Glutamatergic neuron (in vitro differentiated cells): ENCODE measurements around the gene SDS. TPM values are rescaled to one million over a fixed set of nuclear protein-coding genes. Genes with fewer than 3 reads are reported as not detected.

Source experiments
- DNase-seq: peaks from one replicate; pipeline ENCODE4 v3.0.0; 2022
- H3K27ac Mint-ChIP-seq: one replicate; pipeline ENCODE4 v1.8.0; 2020; ENCODE audit warnings: mild to moderate bottlenecking, mixed read lengths, inconsistent platforms; ENCODE audit not compliant: unreplicated experiment
- H3K27me3 Mint-ChIP-seq: one replicate; pipeline ENCODE4 v1.8.0; 2020; ENCODE audit warnings: mild to moderate bottlenecking, moderate library complexity, mixed read lengths, inconsistent platforms; ENCODE audit not compliant: unreplicated experiment
- H3K36me3 Mint-ChIP-seq: one replicate; pipeline ENCODE4 v1.8.0; 2020; ENCODE audit warnings: mild to moderate bottlenecking, mixed read lengths, inconsistent platforms; ENCODE audit not compliant: unreplicated experiment
- H3K4me1 Mint-ChIP-seq: one replicate; pipeline ENCODE4 v1.8.0; 2020; ENCODE audit warnings: mild to moderate bottlenecking, low read depth, mixed read lengths, inconsistent platforms; ENCODE audit not compliant: unreplicated experiment
- H3K4me3 Mint-ChIP-seq: one replicate; pipeline ENCODE4 v1.8.0; 2020; ENCODE audit warnings: mild to moderate bottlenecking, mixed read lengths, inconsistent platforms; ENCODE audit not compliant: unreplicated experiment
- H3K9me3 Mint-ChIP-seq: one replicate; pipeline ENCODE4 v1.8.0; 2020; ENCODE audit warnings: mild to moderate bottlenecking, moderate library complexity, mixed read lengths, inconsistent platforms; ENCODE audit not compliant: unreplicated experiment
- total RNA-seq: library from RNA; stranded (reverse); fragmentation: NEBNext Ultra II Directional; extraction: Animal tissue kit (Norgen Biotek cat#: 25700); gene quantifications from one replicate; pipeline ENCODE4 v1.2.1, GENCODE V29; 2021; ENCODE audit not compliant: unreplicated experiment
- TF ChIP-seq, protein P1 (sequence below): fragments of 200-600 bp; sonication (generic); IDR thresholded peaks from one replicate; pipeline ENCODE4 v1.5.0; 2021; ENCODE audit not compliant: partially characterized antibody, unreplicated experiment

SDS gene
- total RNA-seq, 1 donor from 2014 or later, result not detected

DNA sequence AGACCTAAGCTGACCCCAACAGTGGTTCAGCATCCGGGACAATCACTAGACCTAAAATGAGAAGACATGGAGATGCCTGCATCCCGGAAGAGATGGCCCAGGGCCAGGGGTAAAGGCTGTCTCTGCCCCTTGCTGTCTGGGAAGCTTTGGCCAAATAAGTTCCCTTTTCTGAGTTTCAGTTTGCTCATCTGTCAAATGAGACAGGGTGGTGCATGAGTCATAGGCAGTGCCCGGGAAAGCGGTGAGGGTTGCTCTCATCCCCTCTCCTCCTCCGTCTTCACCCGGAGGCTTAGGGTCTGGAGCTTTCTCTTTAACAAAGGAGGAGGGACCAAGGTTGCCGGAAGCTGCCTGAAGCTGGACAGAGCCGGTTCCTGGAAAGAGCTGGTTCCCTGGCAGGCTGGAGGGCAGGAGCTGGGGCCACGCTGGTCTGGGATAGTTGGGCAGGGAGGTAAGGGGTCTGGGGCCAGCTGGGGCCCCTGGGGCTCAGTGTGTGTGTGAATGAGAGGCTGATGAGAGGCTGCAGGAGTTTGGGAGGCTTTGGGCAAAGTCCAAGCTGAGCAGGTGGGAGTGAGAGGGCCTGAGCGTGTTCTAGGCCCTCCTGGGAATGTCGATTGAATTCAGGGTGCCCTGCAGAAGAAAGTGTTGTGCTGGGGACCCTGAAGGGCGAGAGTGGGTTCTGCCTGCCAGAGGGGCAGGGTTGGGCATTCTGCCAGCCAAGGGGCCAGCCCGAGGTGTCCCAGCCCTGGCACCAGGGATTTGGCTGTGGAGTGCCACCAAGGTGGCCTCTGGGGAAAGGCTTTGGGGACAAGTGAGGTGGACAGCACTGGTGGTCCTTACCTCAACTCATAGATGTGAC, 18.6 kb upstream of the SDS start, which contains the start of gene SDSL:
Gene SDSL (plus strand): TSS at position 351 of the 856 bp plus-strand sequence. CDS start 5,603 bp downstream, outside the sequence.
- H3K27ac Mint-ChIP-seq, result no peak within 1 kb of the TSS
- H3K4me3 Mint-ChIP-seq, result no peak within 1 kb of the TSS
- H3K9me3 Mint-ChIP-seq, result peaks cover 1% of the 10 kb centered on the region
- no peaks in the 10 kb centered on the region for H3K4me1 Mint-ChIP-seq
- H3K36me3 Mint-ChIP-seq, result no peaks in the 10 kb centered on the region
- H3K27me3 Mint-ChIP-seq, result peaks cover 7% of the 10 kb centered on the region
- TF ChIP-seq, protein P1, sequence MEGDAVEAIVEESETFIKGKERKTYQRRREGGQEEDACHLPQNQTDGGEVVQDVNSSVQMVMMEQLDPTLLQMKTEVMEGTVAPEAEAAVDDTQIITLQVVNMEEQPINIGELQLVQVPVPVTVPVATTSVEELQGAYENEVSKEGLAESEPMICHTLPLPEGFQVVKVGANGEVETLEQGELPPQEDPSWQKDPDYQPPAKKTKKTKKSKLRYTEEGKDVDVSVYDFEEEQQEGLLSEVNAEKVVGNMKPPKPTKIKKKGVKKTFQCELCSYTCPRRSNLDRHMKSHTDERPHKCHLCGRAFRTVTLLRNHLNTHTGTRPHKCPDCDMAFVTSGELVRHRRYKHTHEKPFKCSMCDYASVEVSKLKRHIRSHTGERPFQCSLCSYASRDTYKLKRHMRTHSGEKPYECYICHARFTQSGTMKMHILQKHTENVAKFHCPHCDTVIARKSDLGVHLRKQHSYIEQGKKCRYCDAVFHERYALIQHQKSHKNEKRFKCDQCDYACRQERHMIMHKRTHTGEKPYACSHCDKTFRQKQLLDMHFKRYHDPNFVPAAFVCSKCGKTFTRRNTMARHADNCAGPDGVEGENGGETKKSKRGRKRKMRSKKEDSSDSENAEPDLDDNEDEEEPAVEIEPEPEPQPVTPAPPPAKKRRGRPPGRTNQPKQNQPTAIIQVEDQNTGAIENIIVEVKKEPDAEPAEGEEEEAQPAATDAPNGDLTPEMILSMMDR, result no peak
- no peak for DNase-seq

DNA sequence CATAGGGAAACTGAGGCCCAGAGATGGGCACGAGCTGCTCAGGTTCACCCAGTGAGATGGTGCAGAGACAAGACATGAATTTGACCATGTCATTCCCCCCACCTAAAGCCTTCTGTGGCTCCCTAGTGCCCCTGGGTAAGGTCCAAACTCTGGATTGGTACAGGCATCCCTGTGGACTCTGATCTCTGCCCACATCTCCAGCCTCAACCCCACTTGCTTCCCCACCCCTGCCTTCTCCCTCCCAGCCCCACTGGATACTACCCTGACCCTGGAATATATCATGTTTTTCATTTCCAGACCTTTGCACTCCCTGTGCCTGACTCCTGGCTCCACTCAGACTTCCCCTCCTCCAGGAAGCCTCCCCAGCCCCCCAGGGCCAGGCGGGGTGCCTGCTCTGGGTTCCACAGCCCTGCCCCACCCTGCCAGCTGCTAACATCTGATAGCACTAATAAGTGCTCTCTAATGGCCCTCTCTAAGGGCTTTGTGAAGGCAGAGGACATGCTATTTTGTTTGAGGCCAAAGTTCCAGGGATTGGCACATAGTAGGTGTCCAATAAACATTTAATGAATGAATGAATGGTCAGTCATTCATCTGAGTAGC, 17.4 kb upstream of the SDS start:
- peaks cover 1% of the 10 kb centered on the region for H3K4me1 Mint-ChIP-seq
- H3K27ac Mint-ChIP-seq, result no peak overlapping the region
- TF ChIP-seq, protein P1, result no peak
- H3K27me3 Mint-ChIP-seq, result peaks cover 7% of the 10 kb centered on the region
- H3K9me3 Mint-ChIP-seq, result peaks cover 1% of the 10 kb centered on the region
- H3K36me3 Mint-ChIP-seq, result no peaks in the 10 kb centered on the region
- no peak for DNase-seq
- H3K4me3 Mint-ChIP-seq, result no peak overlapping the region

DNA sequence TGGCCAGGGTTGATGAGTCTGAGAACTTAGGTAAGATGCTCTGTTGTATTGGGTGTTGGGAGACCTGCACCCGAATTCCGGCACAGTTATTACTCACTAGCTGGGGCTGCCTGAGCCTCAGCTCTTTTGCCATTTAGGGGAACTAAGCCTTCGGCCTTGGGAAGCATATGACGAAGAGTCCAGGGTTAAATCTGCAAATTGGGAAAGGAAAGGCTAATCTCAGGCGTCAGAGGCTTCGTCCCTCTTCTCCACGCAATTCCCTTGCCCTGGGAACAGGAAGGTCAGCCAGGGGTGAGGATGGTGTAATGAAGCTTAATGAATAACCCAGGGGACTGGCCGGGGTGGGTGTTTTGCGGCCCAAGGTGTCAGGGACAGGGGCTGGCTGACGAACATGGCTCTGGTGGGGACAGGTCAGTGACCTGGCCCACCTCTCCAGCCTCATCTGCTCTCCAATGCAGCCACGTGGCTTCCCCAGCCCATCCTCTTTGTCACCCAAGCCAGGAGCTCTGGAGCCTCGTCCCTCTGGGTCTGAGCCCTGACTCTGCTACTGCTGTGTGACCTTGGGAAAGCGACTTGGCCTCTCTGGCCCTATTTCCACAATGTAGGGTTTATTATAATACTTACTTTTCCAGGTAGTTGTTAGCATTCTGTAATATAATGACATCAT, 14.7 kb upstream of the SDS start:
- peaks cover 9% of the 10 kb centered on the region for H3K27me3 Mint-ChIP-seq
- H3K9me3 Mint-ChIP-seq, result peaks cover 8% of the 10 kb centered on the region
- no peaks in the 10 kb centered on the region for H3K36me3 Mint-ChIP-seq
- no peak overlapping the region for H3K4me3 Mint-ChIP-seq
- DNase-seq, result no peak
- TF ChIP-seq, protein P1, result no peak
- H3K27ac Mint-ChIP-seq, result no peak overlapping the region
- peaks cover 2% of the 10 kb centered on the region for H3K4me1 Mint-ChIP-seq

DNA sequence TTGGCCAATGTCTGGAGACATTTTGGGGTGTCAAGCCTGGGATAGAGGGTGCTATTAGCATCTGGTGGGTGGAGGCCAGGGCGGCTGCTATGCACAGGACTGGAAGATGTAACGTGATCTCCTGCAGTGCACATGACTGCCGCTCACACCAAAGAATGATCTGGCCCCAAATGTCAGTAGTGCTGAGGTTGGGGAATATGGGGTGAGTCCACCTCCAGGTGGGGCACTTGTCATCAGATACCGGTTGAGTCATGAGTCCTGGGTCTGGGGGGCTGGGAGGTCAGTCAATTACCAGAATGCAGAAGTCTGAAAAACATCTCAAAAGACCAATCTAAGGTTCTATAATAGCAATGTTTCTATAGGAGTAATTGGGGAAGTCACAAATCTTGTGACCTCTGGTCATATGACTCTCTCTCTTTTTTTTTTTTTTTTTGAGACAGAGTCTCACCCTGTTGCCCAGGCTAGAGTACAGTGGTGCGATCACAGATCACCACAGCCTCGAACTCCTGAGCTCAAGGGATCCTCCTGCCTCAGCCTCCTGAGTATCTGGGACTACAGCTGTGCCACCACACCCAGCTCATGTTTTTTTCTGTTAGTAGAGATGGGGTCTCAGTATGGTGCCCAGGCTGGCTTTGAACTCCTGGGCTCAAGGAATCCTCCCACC, 12.5 kb upstream of the SDS start:
- Mint-ChIP-seq H3K27ac (no peak overlapping the region), H3K4me1 (peaks cover 2% of the 10 kb centered on the region), H3K9me3 (peaks cover 8% of the 10 kb centered on the region), H3K36me3 (no peaks in the 10 kb centered on the region), H3K4me3 (no peak overlapping the region), H3K27me3 (peaks cover 9% of the 10 kb centered on the region)
- TF ChIP-seq, protein P1, result no peak
- no peak for DNase-seq
